Esophagus squamous epithelium (tissue), 4 donors: ENCODE measurements around the gene COL8A2.

ENCODE experiments used
- POLR2A ChIP-seq, 4 donors: fragments of 450-650 bp; IDR thresholded peaks; one replicate each; pipeline ENCODE4 v1.6.1; 2017; ENCODE audit warnings: antibody characterized with exemption in 4 of 4, mild to moderate bottlenecking in 4 of 4, moderate library complexity in 3 of 4
- TF ChIP-seq, protein P1 (sequence below), 6 experiments: fragments of 450-650 bp in 4 of 6; fragments of 200-600 bp in 2 of 6; sonication (generic) in 2 of 6; IDR thresholded peaks; one replicate each; pipeline ENCODE4 v1.5.1; 2016 to 2019; ENCODE audit warnings: antibody characterized with exemption in 6 of 6, mild to moderate bottlenecking in 4 of 6, moderate library complexity in 4 of 6

DNA sequence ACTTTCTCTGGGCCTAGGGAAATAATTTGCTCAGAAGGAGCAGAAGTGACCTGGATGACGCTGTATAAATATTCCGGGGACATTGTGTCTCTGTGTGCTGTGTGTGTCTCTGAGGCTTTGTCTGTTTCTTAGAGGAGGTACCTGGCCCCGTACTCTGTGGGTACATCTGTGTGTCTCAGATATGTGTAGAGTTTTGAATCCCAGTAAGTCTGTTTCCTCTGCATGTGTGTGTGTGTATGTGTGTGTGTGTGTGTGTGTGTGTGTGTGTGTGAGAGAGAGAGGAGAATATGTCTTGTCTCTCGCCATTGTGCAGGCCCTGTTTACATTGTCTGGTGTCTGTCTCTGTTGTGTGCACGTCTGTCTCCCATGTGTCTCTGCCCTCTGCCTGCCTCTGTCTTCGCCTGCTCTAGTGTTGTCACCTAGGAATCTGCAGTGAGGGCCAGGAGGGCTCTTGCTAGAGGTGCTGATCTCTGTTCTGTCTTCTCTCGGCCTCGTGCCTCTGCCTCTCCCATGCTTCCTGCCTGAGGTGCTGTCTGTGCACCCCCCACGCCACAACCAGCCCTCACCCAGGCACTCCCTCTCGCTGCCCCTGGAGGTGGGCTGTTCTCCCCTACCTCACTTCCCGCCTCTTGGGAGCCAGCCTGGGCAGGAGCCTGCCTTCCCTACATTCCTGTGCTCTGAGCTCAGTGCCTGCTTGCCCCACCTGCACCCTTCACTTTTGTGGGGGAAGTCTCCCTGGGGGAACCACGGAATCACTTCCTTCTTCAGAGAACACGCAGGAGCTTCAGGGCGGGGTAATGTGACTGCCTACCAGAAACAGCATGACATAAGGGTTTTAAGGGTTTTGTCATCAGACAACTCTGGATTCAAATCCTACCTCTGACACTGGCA lies 36.9 kb upstream of the COL8A2 start:
- TF ChIP-seq, protein P1, sequence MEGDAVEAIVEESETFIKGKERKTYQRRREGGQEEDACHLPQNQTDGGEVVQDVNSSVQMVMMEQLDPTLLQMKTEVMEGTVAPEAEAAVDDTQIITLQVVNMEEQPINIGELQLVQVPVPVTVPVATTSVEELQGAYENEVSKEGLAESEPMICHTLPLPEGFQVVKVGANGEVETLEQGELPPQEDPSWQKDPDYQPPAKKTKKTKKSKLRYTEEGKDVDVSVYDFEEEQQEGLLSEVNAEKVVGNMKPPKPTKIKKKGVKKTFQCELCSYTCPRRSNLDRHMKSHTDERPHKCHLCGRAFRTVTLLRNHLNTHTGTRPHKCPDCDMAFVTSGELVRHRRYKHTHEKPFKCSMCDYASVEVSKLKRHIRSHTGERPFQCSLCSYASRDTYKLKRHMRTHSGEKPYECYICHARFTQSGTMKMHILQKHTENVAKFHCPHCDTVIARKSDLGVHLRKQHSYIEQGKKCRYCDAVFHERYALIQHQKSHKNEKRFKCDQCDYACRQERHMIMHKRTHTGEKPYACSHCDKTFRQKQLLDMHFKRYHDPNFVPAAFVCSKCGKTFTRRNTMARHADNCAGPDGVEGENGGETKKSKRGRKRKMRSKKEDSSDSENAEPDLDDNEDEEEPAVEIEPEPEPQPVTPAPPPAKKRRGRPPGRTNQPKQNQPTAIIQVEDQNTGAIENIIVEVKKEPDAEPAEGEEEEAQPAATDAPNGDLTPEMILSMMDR (IDR thresholded peaks at IDR 0.05) = peak in 1 of 6 experiments; percentile 7
- peak in 2 of 4 donors; percentile 44 to 50 for TF ChIP-seq POLR2A (IDR thresholded peaks at IDR 0.05)
